PFSK-1 (cell line): ENCODE measurements around the gene ADAP1.

Experiments used
- POLR2AphosphoS5 ChIP-seq: IDR thresholded peaks from 2 replicates; pipeline ENCODE4 v1.6.1; 2012; ENCODE audit warnings: low read depth, mild to moderate bottlenecking, control low read depth, low read length, moderate library complexity
- SIN3A ChIP-seq: IDR thresholded peaks from 2 replicates; pipeline ENCODE4 v1.6.1; 2012; ENCODE audit warnings: mild to moderate bottlenecking, low read length, moderate library complexity, borderline replicate concordance; ENCODE audit not compliant: insufficient read depth

- TF ChIP-seq POLR2AphosphoS5, result no peak
- no peak for TF ChIP-seq SIN3A
These were observed 57.4 kb downstream of the ADAP1 start for GRCh38 chr7:897086-897485.
